ENCODE data around the gene ZMYND11.
A peak's percentile ranks its signal among the peaks of the same experiment; 100 is the strongest.
"Not testable (repeated sequence)": the region's sequence is repeated elsewhere in the genome, so short reads cannot be mapped to it uniquely, and the experiment has no call there.

The ZMYND11 gene

DNA sequence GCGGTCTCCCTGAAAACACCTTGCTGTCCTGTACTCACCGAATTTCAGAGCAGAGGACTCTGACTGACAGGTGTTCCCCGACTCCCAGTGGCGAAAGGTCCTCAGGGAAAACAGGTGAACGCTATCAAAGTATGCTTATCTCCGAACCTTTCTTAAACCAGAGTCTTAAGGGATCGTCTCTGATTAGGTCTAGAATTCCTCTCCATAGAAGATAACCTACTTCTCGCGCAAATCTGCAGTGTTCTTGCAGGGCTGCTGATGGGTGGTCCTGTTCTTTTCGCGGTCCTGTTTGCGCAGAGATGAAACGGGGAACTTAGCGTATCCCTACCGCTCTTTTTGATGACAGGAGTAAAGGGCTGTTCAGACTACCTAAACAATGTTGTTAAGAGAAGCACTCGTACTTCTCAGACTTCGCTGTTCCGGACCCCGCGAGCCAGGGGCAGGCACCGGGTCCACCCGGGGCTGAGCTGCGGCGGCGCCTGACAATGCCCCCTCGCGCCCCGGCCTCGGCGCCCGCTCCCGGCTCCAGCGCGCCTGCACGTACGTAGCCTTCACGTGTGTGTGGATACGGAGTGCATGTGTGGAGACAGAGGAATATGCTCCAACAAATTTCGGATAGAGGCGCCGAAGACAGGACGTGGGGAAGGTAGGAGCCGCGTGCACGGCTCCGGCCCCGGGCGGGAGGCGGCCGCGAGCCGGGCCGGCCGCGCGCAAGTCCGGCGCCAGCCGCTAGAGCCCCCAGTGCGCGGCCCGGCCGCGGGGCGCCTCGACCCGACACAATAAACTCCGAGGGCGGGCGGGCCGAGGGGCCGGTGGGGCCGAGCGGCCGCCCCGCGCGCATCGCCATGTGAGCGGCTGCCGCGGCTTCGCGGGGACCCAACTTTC lies 766 bp upstream of the ZMYND11 start:
- DNase-seq = peak; percentile 28

DNA sequence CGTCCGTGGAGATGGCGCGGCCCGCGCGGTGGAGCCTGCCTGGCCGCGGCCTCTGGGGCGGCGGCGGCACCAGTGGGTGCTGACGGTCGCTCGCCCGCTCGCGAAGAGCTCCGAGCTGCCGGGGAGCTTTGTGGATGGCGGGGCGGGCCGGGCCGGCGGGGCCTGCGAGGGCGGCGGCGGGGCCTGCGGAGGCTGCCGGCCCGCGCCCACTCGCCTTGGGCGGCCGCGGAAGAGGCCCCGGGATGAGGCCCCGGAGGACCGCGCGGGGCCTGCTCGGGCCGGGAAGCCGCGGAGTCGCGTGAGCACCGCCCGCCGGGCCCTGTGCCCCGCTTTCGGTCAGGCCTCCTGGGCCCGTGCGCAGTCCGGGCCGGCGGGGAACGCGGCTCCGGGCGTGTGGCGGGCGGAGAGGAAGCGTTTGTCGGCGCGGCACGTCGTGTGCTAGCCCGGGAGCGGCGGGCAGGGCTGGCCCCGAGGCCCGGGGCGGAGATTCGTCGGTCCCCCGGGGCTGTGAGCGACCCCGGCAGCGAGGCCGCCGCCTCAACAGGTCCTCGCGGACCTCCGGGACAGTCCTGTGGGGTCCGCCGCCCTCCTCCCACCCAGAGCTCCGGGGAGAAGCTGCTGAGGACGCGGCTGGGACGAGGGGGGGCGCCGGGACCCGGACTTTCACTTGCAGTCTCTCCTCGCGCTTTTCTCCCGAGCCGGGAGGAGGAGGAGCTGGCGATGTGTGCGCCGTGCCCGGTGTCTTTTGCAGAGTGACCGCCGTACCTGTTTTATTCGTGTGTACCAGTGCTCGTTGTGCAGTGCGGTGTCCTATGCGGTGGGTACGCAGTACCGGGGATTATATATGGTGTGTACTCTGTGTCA lies 578 bp downstream of the ZMYND11 start:
- no peak for DNase-seq

DNA sequence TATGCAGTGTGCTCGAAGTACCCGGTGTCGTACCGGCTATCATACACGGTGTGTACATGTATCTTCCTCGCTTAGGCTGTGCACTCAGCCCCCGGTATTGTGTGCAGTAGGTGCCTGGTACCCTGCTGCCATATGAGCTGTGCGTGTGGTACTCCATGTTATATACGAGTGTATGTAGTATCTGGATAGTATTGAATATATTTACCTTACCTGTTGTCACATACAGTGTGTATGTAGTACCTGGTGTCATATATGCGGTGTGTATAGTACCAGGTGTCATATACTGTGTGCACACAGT lies 1.2 kb downstream of the ZMYND11 start:
- DNase-seq = peak; percentile 62

DNA sequence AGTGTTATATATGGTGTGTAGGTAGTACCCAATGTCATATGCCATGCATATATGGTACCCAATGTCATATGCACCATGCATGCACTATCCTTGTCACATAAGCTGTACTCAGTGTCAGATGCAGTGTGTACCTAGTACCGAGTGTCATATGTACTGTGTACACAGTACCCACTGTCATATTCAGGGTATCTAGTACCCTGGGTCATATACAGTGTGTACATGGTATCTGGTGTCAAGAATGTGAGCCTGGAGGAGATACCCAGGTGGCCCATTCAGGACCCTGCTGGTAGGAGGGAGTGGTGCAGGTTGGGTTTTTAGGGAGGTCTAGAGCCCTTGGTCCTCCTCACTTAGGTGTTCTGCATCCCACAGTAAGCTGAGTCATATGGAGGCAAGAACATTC lies 1.8 kb downstream of the ZMYND11 start:
- DNase-seq = peak; percentile 78

DNA sequence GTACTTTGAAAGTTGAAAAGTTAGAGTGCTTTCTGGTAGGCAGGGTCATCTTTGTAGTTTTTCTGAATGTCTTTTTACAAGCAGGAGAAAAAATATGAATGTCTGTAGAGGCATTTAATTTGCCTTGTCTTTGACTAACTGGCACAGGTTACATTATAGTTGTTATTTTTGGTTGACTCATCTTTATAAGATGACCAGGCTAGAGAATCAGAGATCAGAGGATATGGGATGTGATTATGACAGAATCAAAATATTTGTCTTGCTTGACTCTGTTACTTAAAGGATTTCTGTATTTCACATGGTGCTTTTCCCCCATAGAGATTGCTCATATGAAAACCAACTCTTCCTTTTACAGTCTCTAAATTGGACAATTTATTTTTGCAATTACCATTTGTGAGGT lies 2.4 kb downstream of the ZMYND11 start:
- peak; percentile 44 for DNase-seq

DNA sequence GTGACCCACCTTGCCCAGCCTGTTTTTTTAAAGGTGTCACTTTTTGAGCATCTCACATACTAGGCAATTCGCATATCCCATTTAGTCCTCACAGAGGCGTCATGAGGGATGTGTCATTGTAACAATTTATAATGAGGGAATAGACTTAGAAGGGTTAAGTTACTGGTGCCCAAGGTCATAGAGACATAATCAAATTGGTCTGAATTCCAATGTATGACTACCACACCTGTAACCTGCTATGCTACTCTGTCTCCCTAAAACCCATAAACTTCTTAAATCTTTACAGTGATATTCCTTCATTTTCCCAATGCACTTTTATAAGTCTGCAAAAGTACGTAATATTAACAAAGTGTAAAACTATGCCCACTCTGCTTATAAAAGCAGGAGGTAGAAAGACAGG lies 7.1 kb downstream of the ZMYND11 start:
- no peak for DNase-seq

DNA sequence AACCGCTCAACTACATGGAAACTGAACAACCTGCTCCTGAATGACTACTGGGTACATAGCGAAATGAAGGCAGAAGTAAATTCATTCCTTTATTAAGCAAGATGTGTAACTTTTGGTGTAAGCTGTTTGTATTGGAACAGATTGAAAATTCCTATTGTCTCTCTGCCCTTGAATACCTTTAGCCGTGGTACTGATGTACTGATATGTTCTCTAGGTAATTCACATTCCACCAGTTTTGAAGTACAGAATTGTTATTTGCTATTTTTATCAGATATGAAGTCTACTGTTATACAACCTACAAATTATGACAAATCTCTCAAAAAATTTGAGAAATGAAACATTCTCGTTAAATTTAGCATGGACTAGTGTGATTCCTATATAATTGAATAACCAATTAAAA lies 17.7 kb downstream of the ZMYND11 start:
- no peak for DNase-seq

DNA sequence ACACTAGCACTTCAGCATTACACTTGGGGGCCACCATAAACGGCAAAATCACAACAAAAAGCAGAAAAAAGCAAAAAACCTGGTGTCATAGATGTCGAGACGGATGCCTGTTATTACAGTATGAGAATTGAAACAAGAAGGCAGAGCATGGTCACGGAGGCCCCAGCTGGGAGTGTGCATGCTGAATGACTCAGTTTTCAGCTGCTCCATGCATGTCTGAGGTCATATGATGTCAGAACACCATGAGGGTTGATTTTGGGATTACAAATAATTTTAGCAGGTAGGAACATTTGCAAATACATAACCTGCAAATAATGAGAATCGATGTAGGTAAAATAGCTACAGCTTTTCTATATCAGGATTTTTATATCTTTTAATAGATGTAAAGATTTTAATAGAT lies 19.1 kb downstream of the ZMYND11 start:
- DNase-seq = peak; percentile 61

DNA sequence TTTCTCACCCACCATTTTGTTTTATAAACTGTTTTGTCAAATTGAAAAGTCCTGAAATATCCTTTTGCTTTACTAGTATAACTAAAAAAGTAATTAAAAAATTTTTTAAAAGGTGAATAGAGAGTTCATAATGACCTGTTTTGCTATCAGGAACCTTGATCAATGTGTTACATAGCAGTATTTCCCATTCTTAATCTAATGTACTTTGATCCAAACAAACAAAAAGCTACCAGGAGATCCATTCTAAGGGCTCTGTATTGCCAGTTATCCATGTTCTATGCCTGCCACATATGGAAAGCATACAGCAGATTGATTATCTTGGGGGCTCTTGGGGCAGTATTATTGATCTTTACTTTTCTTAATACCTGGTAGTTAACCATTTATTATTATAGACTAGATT lies 32.1 kb downstream of the ZMYND11 start:
- DNase-seq = no peak

DNA sequence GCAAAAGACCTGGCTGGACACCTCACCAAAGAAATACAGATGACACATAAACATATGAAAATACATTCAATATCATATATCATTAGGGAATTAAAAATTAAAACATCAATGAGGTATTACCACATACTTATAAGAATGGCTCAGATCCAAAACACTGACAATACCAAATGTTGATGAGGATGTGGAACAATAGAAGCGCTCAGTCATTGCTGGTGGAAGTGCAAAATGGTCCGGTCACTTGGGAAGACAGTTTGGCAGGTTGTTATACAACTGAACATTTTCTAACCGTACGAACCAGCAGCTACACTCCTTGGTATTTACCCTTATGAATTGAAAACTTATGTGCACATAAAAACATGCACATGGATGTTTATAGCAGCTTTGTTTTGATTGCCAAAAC lies 38.5 kb downstream of the ZMYND11 start:
- DNase-seq = no peak

DNA sequence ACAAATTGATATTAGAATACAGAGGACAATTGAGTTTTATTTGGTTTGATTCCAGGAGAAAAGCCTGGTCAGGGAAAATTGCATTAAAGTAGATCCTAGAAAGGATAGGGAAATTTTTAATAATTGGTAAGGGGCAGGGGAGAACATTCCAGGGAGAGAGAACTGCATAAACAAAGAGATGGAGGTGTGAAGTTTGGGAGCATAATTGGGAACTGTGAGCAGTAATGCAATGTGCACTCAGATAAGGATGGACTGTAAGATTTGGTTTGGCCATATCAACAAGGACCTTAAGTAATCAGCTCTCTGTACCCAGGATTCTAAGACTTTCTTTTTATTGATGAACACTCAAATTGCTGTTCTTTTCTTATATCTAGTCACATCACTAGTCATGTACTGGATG lies 41.4 kb downstream of the ZMYND11 start:
- no peak for DNase-seq

DNA sequence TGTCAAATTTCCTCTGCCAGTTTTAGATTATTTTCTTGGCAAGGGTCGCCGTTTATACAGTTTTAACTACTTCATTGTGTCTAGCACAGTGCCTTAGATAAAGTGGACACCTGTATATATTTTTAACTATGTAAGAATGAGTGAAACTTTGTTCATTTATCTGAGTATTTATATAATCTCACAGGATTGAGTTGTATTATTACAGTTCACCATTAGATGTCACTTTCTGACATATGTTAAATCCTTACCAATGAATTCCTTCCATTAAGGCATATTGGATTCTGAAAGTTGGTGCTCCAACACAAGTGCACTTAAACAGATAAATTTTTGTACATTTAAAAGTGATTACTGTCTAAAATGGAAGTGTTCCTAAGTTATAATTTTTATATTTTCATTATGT lies 43.0 kb downstream of the ZMYND11 start:
- peak; percentile 34 for DNase-seq

DNA sequence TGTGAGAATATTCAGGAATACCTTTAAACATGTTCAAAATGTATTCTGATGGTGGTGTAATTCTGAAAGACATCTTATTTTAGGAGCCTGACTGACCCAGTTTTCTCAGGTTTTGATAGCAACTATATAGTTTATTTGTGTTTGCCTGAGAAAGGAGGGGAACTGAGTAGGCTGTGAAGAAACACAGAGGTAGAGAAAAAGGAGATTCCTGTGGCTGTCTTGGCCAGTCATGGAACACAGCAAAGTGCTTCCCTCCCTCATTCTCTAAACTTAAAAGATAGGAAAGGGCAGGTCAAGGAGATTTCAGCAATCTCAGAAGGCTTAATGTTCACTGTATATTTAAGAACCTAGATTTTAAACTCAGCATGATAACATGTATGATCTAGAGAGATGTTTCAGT lies 43.5 kb downstream of the ZMYND11 start:
- DNase-seq = no peak

DNA sequence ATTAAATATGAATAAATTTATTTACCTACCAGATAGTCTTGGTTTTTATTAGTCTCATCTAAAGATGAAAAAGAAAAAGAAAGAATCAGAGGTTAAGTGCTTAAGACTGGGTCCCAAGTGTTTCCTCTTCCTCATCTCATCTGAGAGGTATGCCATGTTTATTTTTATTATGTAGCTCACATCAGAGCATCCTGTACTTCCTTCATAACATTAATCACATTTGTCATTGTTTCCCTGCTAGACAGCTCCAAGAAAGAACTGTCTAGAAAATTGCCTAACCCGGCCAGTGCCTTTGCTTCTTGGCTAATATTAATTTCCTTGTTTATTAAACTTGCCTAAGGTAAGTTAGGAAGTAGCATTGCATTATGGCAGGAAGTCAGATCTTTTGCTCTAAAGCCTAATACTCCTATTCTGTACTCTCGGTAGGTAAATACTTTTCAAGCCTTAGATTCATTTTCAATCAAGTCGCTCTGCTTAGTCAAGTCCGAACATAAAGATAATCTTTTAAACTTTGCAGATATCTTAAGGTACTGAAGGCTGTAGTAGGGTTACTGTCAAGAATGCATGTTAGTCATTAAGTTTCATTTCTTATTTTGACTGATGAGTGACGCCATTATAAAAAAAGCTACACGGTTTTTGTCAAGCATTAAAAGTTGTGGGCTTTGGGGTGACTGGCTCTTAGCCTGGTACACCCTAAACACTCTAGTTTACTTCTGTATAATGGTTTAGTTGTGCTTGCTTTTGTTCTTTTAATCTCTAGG lies 47.4 kb downstream of the ZMYND11 start:
- DNase-seq = no peak

DNA sequence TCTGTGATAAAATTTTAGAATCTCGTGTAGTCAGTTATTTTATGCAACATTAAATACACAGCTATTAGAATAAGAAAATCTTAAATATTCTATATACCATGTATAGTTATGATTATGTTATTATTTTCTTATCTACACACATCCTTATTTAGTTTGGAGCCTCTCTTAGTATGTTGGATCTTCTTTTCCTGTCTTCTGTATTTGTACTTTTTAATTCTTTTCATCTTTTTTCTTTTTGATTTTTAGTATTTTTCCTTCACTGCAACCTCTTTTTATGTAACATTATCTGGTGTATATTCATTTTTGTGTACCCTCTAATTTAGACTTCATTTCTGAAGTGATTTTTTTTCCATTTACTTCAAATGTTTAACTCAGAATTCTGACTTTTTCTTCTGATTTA lies 48.9 kb downstream of the ZMYND11 start:
- no peak for DNase-seq

DNA sequence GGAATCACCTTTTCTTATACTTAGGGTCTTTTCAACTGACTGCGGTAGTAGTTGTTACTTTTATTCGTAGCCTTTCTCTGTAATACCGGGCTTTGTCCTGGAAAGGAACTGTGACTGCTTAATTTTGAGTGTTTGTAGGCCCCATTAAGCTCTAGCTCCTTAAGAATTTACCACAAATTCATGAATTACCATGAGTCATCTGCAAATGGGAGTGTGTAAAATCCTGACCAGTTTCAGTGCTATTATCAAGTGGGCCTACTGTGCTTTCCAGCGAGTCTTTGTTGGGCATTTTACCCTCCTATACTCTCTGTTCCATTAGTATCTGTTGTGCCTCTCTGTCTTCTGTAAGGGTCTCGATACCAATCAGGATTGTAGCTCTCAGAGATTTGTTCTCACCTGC lies 49.7 kb downstream of the ZMYND11 start:
- no peak for DNase-seq

DNA sequence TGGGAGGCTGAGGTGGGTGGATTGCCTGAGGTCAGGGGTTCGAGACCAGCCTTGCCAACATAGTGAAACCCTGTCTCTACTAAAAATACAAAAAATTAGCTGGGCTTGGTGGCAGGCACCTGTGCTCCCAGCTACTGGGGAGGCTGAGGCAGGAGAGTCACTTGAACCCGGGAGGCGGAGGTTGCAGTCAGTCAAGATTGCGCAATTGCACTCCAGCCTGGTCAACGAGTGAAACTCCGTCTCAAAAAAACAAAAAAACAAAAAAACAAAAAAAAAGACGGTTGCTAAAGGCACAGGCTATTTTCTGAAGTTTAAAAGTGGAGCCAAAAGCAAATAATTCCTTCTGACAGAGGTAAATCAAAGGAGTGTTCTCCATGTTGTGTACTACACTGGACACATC lies 50.3 kb downstream of the ZMYND11 start:
- not testable (repeated sequence) for DNase-seq

DNA sequence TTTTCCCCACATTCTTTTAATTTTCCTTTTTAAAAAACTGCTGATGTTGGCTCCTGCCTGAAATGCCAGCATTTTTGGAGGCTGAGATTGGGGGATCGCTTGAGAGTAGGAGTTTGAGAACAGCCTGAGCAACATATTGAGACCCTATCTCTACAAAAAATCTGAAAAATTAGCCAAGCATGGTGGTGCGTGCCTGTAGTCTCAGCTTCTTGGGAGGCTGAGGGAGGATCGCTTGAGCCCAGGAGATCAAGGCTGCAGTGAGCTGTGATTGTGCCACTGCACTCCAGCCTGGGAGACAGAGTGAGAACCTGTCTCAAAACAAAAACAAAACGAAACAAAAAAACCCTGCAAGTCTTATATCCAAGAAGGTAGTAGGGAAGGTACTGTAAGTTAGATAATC lies 51.7 kb downstream of the ZMYND11 start:
- no peak for DNase-seq

DNA sequence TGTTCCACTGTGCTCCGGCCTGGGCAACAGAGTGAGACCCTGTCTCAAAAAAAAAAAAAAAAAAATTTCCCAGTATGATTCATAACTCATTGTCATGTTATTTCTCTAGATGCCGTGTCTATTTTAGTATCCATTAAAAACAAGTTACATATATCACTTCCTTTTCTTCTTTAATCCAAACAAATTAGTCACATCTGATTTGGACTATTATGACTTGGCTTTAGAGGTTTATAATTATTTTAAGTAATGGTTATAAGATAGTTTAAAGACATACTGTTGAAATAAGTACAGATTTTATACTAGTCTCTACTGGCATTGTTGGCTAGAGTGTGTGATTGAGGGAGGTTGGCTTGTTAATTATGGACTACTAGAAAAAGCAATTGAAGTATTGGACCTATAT lies 53.3 kb downstream of the ZMYND11 start:
- DNase-seq = no peak

DNA sequence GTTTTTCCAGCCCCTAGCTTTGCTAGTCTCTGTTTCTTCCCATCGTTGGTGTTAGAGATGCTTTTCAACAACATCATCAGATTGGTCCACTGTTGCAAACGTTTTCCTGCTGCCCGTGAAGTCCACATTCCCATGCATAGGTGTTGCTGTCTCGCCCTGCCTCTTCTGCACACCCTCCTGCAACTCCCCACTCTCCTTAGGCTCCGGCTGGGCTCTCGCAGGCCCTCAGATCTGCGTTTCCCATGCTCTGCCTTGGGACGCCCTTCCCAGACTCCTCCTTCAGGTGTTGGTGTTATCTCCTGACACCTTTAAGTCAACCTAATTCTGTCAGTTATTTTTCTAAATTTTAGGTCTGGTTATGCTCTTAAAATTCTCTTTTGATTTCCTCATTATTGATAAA lies 55.0 kb downstream of the ZMYND11 start:
- DNase-seq = no peak

DNA sequence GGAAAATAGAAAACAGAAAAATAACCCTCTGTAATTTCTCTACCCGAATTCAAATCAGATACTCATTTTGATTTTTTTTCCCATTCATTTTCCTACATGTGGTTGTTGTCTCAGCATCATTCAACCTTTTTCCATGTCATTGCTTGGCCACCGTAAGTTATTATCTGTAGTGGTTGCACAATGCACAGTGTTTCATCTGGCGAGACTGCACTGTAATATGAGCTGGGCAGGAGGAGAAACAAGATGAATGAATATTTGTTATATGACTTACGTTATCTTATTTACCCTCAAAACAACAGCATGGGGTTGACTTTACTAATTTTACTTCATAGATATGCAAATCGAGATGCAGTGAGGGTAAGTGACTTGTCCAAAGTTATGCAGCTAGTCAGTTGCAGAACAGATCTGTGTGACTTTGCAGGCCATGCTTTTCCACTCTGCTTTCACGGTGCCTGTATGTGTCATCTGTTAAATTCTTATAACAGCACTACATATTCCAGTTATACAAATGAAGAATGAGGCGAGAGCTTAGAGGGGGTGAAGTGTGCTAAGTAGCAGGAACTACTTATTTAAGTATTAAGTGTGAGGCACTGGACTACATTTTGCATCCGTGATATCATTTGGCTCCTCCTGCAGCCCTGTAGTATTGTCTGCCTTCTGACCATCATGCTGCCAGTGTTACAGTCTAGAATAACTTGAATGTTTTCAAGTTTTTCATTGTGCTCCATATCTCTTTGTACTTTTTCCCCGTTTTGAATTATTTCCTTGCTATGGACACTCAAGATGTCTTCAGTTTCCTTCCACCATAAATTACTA lies 56.7 kb downstream of the ZMYND11 start:
- DNase-seq = no peak

DNA sequence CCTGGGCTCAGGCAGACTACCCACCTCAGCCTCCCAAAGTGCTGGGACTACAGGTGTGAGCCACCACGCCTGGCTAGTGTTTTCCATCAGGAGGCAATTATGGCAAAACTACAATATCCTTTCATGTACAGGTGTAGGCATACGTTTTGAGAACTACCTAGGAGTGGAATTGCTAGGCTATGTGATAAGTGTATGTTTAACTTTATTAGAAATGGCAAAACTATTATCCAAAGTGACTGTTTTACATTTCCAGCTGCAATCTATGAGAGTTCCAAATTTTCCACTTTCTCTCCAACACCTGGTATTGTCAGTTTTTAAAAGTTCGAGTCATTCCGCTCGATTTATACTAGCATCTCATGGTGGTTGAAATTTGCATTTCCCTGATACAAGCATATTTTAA lies 59.0 kb downstream of the ZMYND11 start:
- no peak for DNase-seq

DNA sequence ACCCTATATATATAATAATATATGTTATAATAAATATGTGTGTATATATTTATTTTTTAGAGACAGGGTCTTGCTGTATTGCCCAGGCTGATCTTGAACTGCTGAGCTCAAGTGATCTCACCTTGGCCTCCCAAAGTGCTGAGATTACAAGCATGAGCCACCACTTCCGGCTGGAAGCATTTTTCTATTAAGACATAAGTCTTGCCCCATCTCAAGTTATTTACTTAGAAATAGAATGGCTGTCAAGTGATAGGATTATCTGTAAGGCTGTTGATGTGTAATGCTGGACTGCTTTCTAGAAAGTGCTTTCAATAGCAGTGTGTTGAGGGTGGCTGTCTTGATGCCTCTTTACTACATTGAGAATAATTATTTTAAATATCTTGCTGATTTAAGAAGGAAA lies 65.2 kb downstream of the ZMYND11 start:
- DNase-seq = no peak

Measured in MV-4-11 (cell line).